ENCODE results near the gene TP63. TPM values are rescaled to one million over a fixed set of nuclear protein-coding genes. Genes with fewer than 3 reads are reported as not detected.

The TP63 gene
- total and polyA plus RNA-seq, 3 donors from 2014 or later = 5.2 to 10.5 (median 6.0) TPM

DNA sequence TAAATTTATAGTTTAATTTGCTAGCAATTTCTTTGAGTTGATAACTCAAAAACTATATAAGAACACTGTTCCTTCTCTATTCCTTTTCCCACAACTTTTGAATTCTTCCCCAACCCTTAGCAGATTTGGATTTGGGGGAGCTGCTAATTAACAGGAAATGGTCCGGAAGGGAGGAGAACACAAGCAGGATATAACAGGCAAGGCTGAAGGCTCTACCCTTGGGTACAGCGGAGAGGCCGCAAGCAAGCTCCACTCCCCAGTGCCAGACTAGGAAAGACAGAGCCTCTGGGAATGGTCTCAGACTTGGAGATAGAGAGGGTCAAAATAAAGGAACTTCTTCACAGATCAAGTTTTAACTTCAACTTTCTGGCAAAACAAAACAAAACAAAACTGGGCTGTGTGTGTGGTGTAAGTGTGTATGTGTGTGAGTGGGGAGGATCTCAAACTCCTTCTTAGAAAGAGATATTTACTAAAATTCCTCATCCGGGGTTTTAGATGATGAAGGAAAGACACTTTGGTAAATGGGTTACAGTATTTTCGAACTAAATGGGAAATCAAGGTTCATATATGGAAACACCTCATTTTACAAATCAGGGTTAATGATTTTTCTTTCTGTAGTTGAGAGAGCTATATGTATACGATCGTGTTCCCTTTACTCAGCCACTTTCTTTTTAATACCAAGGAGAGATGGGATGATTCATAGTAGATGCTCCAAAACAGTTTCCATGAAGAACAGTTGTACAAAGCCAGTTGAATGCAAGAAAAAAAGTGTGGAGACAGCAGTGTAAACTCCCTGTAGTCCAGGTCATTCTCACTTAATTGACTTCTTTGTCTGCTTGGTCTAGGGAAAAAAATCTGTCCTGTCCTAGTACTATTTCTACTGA, 161.1 kb downstream of the TP63 start:
- no peak for TF ChIP-seq POLR2A (IDR thresholded peaks at IDR 0.05)
- TF ChIP-seq, protein P1, sequence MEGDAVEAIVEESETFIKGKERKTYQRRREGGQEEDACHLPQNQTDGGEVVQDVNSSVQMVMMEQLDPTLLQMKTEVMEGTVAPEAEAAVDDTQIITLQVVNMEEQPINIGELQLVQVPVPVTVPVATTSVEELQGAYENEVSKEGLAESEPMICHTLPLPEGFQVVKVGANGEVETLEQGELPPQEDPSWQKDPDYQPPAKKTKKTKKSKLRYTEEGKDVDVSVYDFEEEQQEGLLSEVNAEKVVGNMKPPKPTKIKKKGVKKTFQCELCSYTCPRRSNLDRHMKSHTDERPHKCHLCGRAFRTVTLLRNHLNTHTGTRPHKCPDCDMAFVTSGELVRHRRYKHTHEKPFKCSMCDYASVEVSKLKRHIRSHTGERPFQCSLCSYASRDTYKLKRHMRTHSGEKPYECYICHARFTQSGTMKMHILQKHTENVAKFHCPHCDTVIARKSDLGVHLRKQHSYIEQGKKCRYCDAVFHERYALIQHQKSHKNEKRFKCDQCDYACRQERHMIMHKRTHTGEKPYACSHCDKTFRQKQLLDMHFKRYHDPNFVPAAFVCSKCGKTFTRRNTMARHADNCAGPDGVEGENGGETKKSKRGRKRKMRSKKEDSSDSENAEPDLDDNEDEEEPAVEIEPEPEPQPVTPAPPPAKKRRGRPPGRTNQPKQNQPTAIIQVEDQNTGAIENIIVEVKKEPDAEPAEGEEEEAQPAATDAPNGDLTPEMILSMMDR (IDR thresholded peaks at IDR 0.05) = no peak
- no peaks in the 10 kb centered on the region for H3K4me1 ChIP-seq
- H3K4me3 ChIP-seq = no peak overlapping the region
- H3K27me3 ChIP-seq = no peaks in the 10 kb centered on the region
- no peak for DNase-seq
- H3K9me3 ChIP-seq = no peaks in the 10 kb centered on the region
- no peak overlapping the region for H3K27ac ChIP-seq
- H3K36me3 ChIP-seq (ENCODE audit: low read depth, missing control alignments) = no peaks in the 10 kb centered on the region
- intact Hi-C loops (cut with DNase I; ENCODE audit: low total_unique reads) = no loop called here
- 87 to 88% methylated on average over 7 of the region's 7 CpGs for WGBS, 2 donors

- Histone ChIP-seq H3K27ac (no peak overlapping the region), H3K27me3 (no peaks in the 10 kb centered on the region), H3K9me3 (no peaks in the 10 kb centered on the region), H3K36me3 (ENCODE audit: low read depth, missing control alignments) (no peaks in the 10 kb centered on the region), H3K4me1 (no peaks in the 10 kb centered on the region), H3K4me3 (no peak overlapping the region)
- intact Hi-C loops (cut with DNase I; ENCODE audit: low total_unique reads) = no loop called here
- no peak for DNase-seq
- TF ChIP-seq, protein P1 (IDR thresholded peaks at IDR 0.05) = no peak
- no peak for TF ChIP-seq POLR2A (IDR thresholded peaks at IDR 0.05)
- 81 to 84% methylated on average over 3 of the region's 3 CpGs for WGBS, 2 donors
Measured at GRCh38 chr3:189794518-189794917, 163.3 kb downstream of the TP63 start.

DNA sequence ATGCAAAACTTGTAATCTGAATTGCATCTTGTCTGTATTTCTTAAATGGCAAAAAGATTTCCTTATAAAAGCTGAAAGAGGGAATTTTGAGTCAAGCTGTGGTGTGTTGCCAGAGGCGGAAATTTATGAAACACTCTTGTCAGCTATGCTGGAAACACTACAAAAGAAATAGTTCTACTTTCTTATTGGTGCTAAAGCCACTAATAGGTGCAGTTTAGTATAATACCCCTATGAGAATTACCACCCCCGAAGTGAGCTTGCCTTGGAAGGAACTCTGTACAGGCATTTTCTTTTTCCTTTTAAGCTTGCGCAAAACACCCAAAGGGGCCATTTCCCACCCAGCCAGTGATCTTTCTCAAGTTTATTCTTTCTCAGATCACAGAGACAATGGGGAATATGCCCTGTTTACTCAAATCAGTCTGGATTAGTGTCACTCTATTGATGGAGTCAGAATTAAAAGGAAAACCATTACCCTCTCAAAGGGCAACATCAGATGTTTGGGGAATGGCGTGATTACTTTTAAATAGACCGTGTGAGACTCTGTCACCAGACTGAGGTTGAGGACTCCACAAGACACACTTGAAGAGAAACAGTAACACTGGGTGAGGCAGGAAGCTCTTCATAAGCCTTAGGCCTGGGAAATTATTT, 166.0 kb downstream of the TP63 start:
- DNase-seq = no peak
- intact Hi-C loops (cut with DNase I; ENCODE audit: low total_unique reads) = no loop called here

DNA sequence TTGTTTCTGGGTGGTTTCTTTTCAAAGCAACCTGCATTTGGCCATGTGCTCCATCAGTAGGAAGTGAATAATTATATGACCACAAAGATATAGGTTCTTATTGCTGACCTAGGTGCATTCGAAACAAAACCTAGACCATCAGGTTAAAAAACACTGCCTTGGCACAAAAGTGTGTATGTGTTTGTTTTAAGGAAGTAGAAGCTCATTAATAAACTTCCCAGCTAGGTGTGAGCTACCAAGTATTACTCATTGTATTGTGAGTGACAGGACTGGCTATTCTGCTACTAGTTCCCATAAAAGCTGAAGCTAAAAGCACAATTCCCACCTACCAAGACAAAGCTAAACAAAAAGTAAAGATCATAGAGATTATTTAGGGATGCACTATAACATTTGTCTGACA, 168.2 kb downstream of the TP63 start:
- Histone ChIP-seq H3K27me3 (no peaks in the 10 kb centered on the region), H3K9me3 (no peaks in the 10 kb centered on the region), H3K4me1 (no peaks in the 10 kb centered on the region), H3K36me3 (ENCODE audit: low read depth, missing control alignments) (no peaks in the 10 kb centered on the region), H3K4me3 (no peak overlapping the region), H3K27ac (no peak overlapping the region)
- intact Hi-C loops (cut with DNase I; ENCODE audit: low total_unique reads) = no loop called here
- DNase-seq = no peak
- TF ChIP-seq, protein P1 (IDR thresholded peaks at IDR 0.05) = no peak
- no peak for TF ChIP-seq POLR2A (IDR thresholded peaks at IDR 0.05)
- WGBS, 2 donors = 89 to 90% methylated on average over 1 of the region's 1 CpG

More for the DNA sequence above, 166.0 kb downstream of the TP63 start:
- 81 to 93% methylated on average over 5 of the region's 5 CpGs for WGBS, 2 donors
- no peak for TF ChIP-seq POLR2A (IDR thresholded peaks at IDR 0.05)
- H3K9me3 ChIP-seq = no peaks in the 10 kb centered on the region
- no peak overlapping the region for H3K4me3 ChIP-seq
- H3K27ac ChIP-seq = no peak overlapping the region
- H3K27me3 ChIP-seq = no peaks in the 10 kb centered on the region
- H3K4me1 ChIP-seq = no peaks in the 10 kb centered on the region
- H3K36me3 ChIP-seq (ENCODE audit: low read depth, missing control alignments) = no peaks in the 10 kb centered on the region

DNA sequence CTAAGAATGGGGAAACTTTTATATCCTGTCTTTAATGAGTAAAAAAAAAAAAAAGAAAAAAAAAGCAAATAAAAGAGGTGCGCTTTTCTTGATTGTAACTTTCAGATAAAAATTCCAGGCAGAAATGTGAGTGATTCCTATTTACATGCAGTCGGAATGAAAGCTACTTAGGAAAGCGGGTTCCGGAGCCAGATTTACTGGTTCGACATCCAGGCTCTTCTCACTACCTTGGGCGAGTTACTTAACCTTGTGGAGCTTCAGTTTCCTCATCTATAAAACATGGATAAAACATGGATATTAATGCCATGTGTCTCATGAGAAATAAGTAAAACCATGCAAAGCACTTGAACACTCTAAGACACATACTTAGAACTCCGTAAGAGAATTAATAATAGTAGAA, 169.2 kb downstream of the TP63 start:
- Histone ChIP-seq H3K27ac (no peak overlapping the region), H3K4me1 (no peaks in the 10 kb centered on the region), H3K36me3 (ENCODE audit: low read depth, missing control alignments) (no peaks in the 10 kb centered on the region), H3K4me3 (no peak overlapping the region), H3K9me3 (no peaks in the 10 kb centered on the region), H3K27me3 (no peaks in the 10 kb centered on the region)
- WGBS, 2 donors = 92 to 97% methylated on average over 7 of the region's 7 CpGs
- intact Hi-C loops (cut with DNase I; ENCODE audit: low total_unique reads) = no loop called here
- DNase-seq = no peak
- TF ChIP-seq, protein P1 (IDR thresholded peaks at IDR 0.05) = no peak
- no peak for TF ChIP-seq POLR2A (IDR thresholded peaks at IDR 0.05)
